Lower leg skin (tissue), 3 donors: ENCODE data around the gene DHRSX.

ENCODE experiments used
- CTCF ChIP-seq, 3 donors: fragments of 450-650 bp; IDR thresholded peaks; one replicate each; pipeline ENCODE4 v1.5.1; 2016; ENCODE audit warnings: antibody characterized with exemption in 3 of 3, mild to moderate bottlenecking in 3 of 3, moderate library complexity in 2 of 3
- POLR2A ChIP-seq, 2 donors: fragments of 450-650 bp; IDR thresholded peaks; one replicate each; pipeline ENCODE4 v1.6.1; 2016 to 2017; ENCODE audit warnings: antibody characterized with exemption in 2 of 2, mild to moderate bottlenecking in 1 of 2, moderate library complexity in 1 of 2

GRCh38 chrX:2242980-2243379 is 257.8 kb downstream of the DHRSX start:
- TF ChIP-seq CTCF (IDR thresholded peaks at IDR 0.05) (no peak), POLR2A (IDR thresholded peaks at IDR 0.05) (no peak)
